GM20000 (cell line): ENCODE data around the gene ZBP1.

ENCODE experiments used
- DNase-seq: peaks from one replicate; pipeline ENCODE4 v3.0.0; 2012; ENCODE audit warnings: low spot score
- CTCF ChIP-seq: IDR thresholded peaks from 2 replicates; pipeline ENCODE4 v1.5.1; 2012; ENCODE audit warnings: mild to moderate bottlenecking, control low read depth; ENCODE audit errors: extremely low read depth, missing control alignments

Gene ZBP1

DNA sequence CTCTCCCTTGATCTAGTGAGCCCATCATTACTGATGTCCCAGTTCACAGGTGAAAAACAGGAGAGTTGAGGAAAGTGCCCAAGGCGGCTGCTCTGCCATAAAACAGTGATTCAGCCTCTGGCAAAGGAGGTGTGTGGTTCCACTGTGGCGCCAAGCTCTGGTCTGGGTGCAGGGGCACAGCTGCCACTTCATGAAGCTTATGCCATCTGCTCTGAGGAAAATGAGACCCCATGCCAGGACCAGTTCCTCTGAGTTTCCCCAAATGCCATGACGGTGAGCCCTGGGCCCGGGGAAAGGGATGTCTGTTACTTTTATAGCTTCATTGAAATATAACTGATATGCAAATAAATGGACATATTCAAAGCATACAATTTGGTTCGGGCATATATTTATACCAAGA lies 33.7 kb upstream of the ZBP1 start:
- DNase-seq = peak; percentile 41
- TF ChIP-seq CTCF = no peak

DNA sequence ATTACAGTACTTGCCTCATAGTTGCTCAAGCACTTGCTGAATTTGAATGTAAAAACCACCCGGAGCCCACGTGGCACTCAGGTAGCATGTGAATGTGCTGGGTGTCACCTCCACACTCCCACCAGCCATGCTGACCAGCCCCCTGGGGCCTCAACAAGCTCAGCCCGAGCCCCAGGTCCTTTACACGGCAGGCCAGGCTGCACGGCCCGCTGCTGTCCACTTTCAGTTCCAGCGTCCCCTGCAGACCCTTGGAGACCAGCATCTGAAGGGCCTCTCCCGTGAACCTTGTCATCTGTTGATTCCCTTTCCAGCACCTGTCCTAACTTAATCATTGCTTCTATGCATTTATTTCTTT lies 33.3 kb upstream of the ZBP1 start:
- TF ChIP-seq CTCF = no peak
- peak; percentile 49 for DNase-seq

GRCh38 chr20:57652606-57653545 lies 32.6 kb upstream of the ZBP1 start:
- peak; percentile 19 for DNase-seq
- TF ChIP-seq CTCF = no peak

DNA sequence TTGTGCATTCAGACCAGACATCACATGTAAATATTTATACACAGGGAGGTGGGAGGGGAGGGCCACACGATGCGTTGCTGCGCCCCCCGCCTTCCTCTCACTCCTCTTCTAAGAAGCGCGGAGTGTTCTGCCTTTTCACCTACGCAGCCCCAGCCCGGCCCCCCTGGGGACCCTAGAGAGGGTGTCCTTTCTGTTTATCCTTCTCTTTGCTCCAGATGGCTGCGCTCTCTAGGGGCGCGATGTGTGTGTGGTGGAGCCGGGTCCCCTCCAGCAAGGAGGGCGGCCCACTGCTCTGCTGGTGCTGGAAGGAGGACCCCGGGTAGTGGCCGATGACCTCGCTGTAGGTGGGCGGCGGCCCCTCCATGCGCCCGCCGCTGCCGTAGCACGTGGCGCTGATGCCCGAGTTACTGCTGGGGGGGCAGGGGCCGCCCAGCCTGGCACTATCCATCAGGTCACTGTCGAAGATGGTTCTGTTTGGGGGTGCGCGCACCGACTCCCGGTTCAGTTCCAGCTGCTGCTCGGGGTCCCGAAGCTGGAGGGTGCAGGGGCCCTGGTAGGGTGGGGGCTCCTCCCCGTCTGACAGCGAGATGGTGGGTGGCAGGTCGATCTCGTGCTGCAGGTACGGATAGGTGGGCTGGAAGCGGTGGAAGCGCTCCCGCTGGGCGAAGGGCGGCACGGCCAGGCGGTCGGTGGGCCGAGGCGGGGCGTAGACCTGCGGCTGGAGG lies 31.8 kb upstream of the ZBP1 start:
- peak; percentile 17 for DNase-seq
- TF ChIP-seq CTCF = no peak

- TF ChIP-seq CTCF = no peak
- DNase-seq = peak; percentile 5
Observed at GRCh38 chr20:57650756-57651483, 30.7 kb upstream of the ZBP1 start.

GRCh38 chr20:57650266-57650665 lies 30.0 kb upstream of the ZBP1 start:
- no peak for DNase-seq
- no peak for TF ChIP-seq CTCF

GRCh38 chr20:57649617-57650015 lies 29.4 kb upstream of the ZBP1 start:
- DNase-seq = no peak
- TF ChIP-seq CTCF = no peak
